Activated CD8-positive, alpha-beta memory T cell treated with anti-CD3 and anti-CD28 coated beads for 1 hour (primary cell): ENCODE data around the gene PTBP1.
"Not testable (repeated sequence)": the region's sequence is repeated elsewhere in the genome, so short reads cannot be mapped to it uniquely, and the experiment has no call there.

ENCODE experiments used
- DNase-seq, 2 donors: peaks; one replicate each; pipeline ENCODE4 v3.0.0-alpha.2; 2020; ENCODE audit warnings: low read depth in 1 of 2; ENCODE audit errors: extremely low read depth in 1 of 2

PTBP1 gene

GRCh38 chr19:850979-851335, 53.7 kb downstream of the PTBP1 start:
- no peak for DNase-seq

GRCh38 chr19:852136-853013, 55.1 kb downstream of the PTBP1 start, which contains the start of gene ELANE:
TSS of gene ELANE (plus strand) at chr19:852303. CDS start at chr19:852329, 26 bp downstream.
- no peak for DNase-seq

- DNase-seq: no peak
Observed at GRCh38 chr19:853014-853585, 55.8 kb downstream of the PTBP1 start.

GRCh38 chr19:853614-854220, 56.5 kb downstream of the PTBP1 start:
- not testable (repeated sequence) for DNase-seq

GRCh38 chr19:854549-854948, 57.3 kb downstream of the PTBP1 start:
- no peak for DNase-seq

- DNase-seq: no peak
Observed at GRCh38 chr19:855142-855541, 57.9 kb downstream of the PTBP1 start.

- no peak for DNase-seq
Observed at GRCh38 chr19:855566-856120, 58.4 kb downstream of the PTBP1 start.

GRCh38 chr19:858284-858683, 61.0 kb downstream of the PTBP1 start:
- DNase-seq: no peak

GRCh38 chr19:858868-859843, 61.9 kb downstream of the PTBP1 start, which contains the start of gene CFD:
TSS of gene CFD (plus strand) at chr19:859664. CDS start at chr19:859690, 26 bp downstream.
- DNase-seq: no peak

- DNase-seq: no peak
Observed at GRCh38 chr19:861141-861755, 64.0 kb downstream of the PTBP1 start.
